ENCODE data around the gene IGFL1. TPM values are rescaled to one million over a fixed set of nuclear protein-coding genes. Genes with fewer than 3 reads are reported as not detected.

The IGFL1 gene
- total and polyA plus RNA-seq, 2 of the 4 experiments (the other 2 are of a cell fraction), result not detected

DNA sequence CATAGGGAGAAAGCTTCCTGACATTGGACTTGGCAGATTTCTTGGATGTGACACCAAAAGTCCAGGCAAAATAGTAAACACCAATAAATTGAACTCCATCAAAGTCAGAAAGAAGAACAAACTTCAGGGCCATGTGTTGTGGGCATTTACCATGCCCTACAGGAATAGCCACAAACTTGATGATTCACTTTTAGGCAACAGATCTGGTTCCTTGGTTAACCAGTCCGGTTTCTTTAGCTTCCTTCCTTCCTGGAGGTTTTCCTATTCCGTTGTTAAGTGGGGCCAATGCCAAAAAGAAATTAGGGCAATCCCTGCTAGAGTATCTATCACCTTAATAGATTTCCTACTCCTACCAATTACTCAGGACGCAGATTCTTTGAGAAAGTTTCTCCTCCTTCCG is 25.2 kb downstream of the IGFL1 start:
- H3K4ac ChIP-seq (ENCODE audit: low read depth, low read length), result no peak overlapping the region
- H4K91ac ChIP-seq (ENCODE audit: insufficient read depth, low read depth, low read length), result no peak overlapping the region
- POLR2A ChIA-PET (ENCODE audit: unreplicated experiment), result no interaction called here
- no peak overlapping the region for H4K5ac ChIP-seq (ENCODE audit: low read depth, low read length)
- no peak overlapping the region for H4K8ac ChIP-seq (ENCODE audit: low read depth in 2 of 2, low read length in 2 of 2)
- DNase-seq, result no peak
- no peak overlapping the region for H2AK9ac ChIP-seq (replicated peaks; ENCODE audit: low read depth, low read length, poor library complexity)
- H3K4me1 ChIP-seq (ENCODE audit: control insufficient read depth, insufficient read depth, low read length), result no peaks in the 10 kb centered on the region
- no peak overlapping the region for H3K4me2 ChIP-seq (ENCODE audit: low read depth, low read length)
- dilution Hi-C loops (cut with HindIII; ENCODE audit: low sequenced_read_pairs, unreplicated experiment), result no loop called here
- no peaks in the 10 kb centered on the region for H3K9me1 ChIP-seq (ENCODE audit: insufficient read depth, low read length)
- in situ Hi-C loops (cut with MboI; ENCODE audit: low sequenced_read_pairs), result no loop called here
- TF ChIP-seq NFE2L2 (IDR thresholded peaks at IDR 0.05; ENCODE audit: low read depth, low read length) (no peak), CEBPB (IDR thresholded peaks at IDR 0.05; ENCODE audit: low read depth, low read length) (no peak), ELK1 (IDR thresholded peaks at IDR 0.05; ENCODE audit: borderline replicate concordance, low read depth, low read length) (no peak), USF2 (IDR thresholded peaks at IDR 0.05; ENCODE audit: low read depth, low read length) (no peak), MXI1 (IDR thresholded peaks at IDR 0.05; ENCODE audit: borderline replicate concordance, low read depth, low read length) (no peak), POLR2A (IDR thresholded peaks at IDR 0.05; ENCODE audit: low read depth, low read length) (no peak), FOS (IDR thresholded peaks at IDR 0.05; ENCODE audit: low read depth, low read length) (no peak), CHD1 (IDR thresholded peaks at IDR 0.05; ENCODE audit: low read depth, low read length) (no peak), BHLHE40 (IDR thresholded peaks at IDR 0.05; ENCODE audit: low read depth, low read length) (no peak), MAFK (IDR thresholded peaks at IDR 0.05; ENCODE audit: low read depth, low read length) (no peak), RFX5 (IDR thresholded peaks at IDR 0.05; ENCODE audit: low read depth, low read length) (no peak), RCOR1 (IDR thresholded peaks at IDR 0.05; ENCODE audit: insufficient replicate concordance, low read length) (no peak), RAD21 (IDR thresholded peaks at IDR 0.05; ENCODE audit: low read length) (no peak), MAZ (IDR thresholded peaks at IDR 0.05; ENCODE audit: borderline replicate concordance, low read depth, low read length) (no peak), CTCF (conservative IDR thresholded peaks at IDR 0.05; ENCODE audit: low read depth, low read length) (no peak), SMC3 (IDR thresholded peaks at IDR 0.05; ENCODE audit: low read depth, low read length) (no peak)
- no peak overlapping the region for H3K14ac ChIP-seq (replicated peaks; ENCODE audit: low read depth, low read length)
- H4K20me1 ChIP-seq (ENCODE audit: insufficient read depth, low read length), result no peaks in the 10 kb centered on the region
- no peak overlapping the region for H3K56ac ChIP-seq (ENCODE audit: extremely low read depth, insufficient read depth, low read length)
- no peak overlapping the region for H3K18ac ChIP-seq (ENCODE audit: low read depth, low read length)
- no peaks in the 10 kb centered on the region for H3K79me1 ChIP-seq (ENCODE audit: low read depth in 1 of 2, low read length in 2 of 2)
- no peak overlapping the region for H2AK5ac ChIP-seq (ENCODE audit: low read depth, low read length)
- H2AFZ ChIP-seq (replicated peaks; ENCODE audit: low read length, poor library complexity), result no peak overlapping the region
- H2BK120ac ChIP-seq (ENCODE audit: low read depth, low read length), result no peak overlapping the region
- BruUV-seq (replicated peaks), result no TSS peak
- no peak overlapping the region for H3K9ac ChIP-seq (ENCODE audit: low read depth, low read length)
- peaks cover 38% of the 10 kb centered on the region for H3K27me3 ChIP-seq (ENCODE audit: control insufficient read depth, insufficient read depth, low read length)
- H3K4me3 ChIP-seq (ENCODE audit: insufficient read depth, low read depth, low read length), result no peak overlapping the region
- no peak overlapping the region for H2BK20ac ChIP-seq (ENCODE audit: low read depth, low read length)
- ATAC-seq (ENCODE audit: low read depth), result no peak
- intact Hi-C loops (cut with micrococcal nuclease), result no loop called here
- 40% methylated on average over 1 of the region's 4 CpGs; no CpG with 5 or more reads in 1 of the 2 experiments for WGBS, 2 experiments (ENCODE audit: extremely low coverage in 2 of 2, insufficient read length in 1 of 2)
- no peak overlapping the region for H3K23ac ChIP-seq (ENCODE audit: low read depth, low read length)
- CTCF ChIA-PET, result no interaction called here
- H3K36me3 ChIP-seq (ENCODE audit: control insufficient read depth, insufficient read depth, low read length), result no peaks in the 10 kb centered on the region
- H2BK5ac ChIP-seq (ENCODE audit: low read depth, low read length, poor library complexity, severe bottlenecking), result no peak overlapping the region
- H3K27ac ChIP-seq (ENCODE audit: insufficient read depth, low read length), result no peak overlapping the region
- no peaks in the 10 kb centered on the region for H3K9me3 ChIP-seq (ENCODE audit: control insufficient read depth, insufficient read depth, low read length)
- no peak overlapping the region for H2BK15ac ChIP-seq (ENCODE audit: low read depth, low read length)
